HepG2 (cell line): ENCODE results near the gene FERMT2. TPM values are rescaled to one million over a fixed set of nuclear protein-coding genes. Genes with fewer than 3 reads are reported as not detected.

Experiments
- ARID4A ChIP-seq: sonication (generic); formaldehyde crosslinking; IDR thresholded peaks from 2 replicates; pipeline ENCODE4 v1.5.0; 2020; ENCODE audit warnings: mild to moderate bottlenecking, missing genetic modification reagents, borderline replicate concordance
- ATAD3A ChIP-seq: sonication (generic); formaldehyde crosslinking; IDR thresholded peaks from 2 replicates; pipeline ENCODE4 v1.4.0; 2020; ENCODE audit warnings: missing genetic modification reagents
- FOXO1 ChIP-seq: sonication (generic); formaldehyde crosslinking; IDR thresholded peaks from 2 replicates; pipeline ENCODE4 v1.4.0; 2020; ENCODE audit warnings: missing genetic modification reagents
- HMG20B ChIP-seq: conservative IDR thresholded peaks from 2 replicates; pipeline ENCODE4 v1.6.1; 2016; ENCODE audit warnings: missing genetic modification reagents, missing compliant biosample characterization
- IRF2 ChIP-seq: IDR thresholded peaks from 2 replicates; pipeline ENCODE4 v1.6.1; 2018; ENCODE audit warnings: missing genetic modification reagents, missing compliant biosample characterization
- ISL2 ChIP-seq: sonication (generic); formaldehyde crosslinking; IDR thresholded peaks from 2 replicates; pipeline ENCODE4 v1.5.0; 2020; ENCODE audit warnings: missing genetic modification reagents
- JUN ChIP-seq: sonication (generic); formaldehyde crosslinking; IDR thresholded peaks from 2 replicates; pipeline ENCODE4 v1.4.0; 2020; ENCODE audit warnings: mild to moderate bottlenecking, missing genetic modification reagents
- KAT8 ChIP-seq: IDR thresholded peaks from 2 replicates; pipeline ENCODE4 v1.6.1; 2016; ENCODE audit warnings: missing genetic modification reagents, missing compliant biosample characterization
- MED13 ChIP-seq: sonication (generic); formaldehyde crosslinking; IDR thresholded peaks from 2 replicates; pipeline ENCODE4 v1.5.0; 2020; ENCODE audit warnings: missing genetic modification reagents
- MEIS2 ChIP-seq: sonication (generic); formaldehyde crosslinking; IDR thresholded peaks from 2 replicates; pipeline ENCODE4 v1.9.0; 2021; ENCODE audit warnings: mild to moderate bottlenecking, missing genetic modification reagents
- PPARG ChIP-seq: conservative IDR thresholded peaks from 2 replicates; pipeline ENCODE4 v1.6.1; 2016; ENCODE audit warnings: missing biosample characterization, missing genetic modification reagents
- REPIN1 ChIP-seq: sonication (generic); formaldehyde crosslinking; IDR thresholded peaks from 2 replicates; pipeline ENCODE4 v1.8.0; 2022; ENCODE audit warnings: missing genetic modification reagents, low read depth, mild to moderate bottlenecking, borderline replicate concordance
- TCF7L2 ChIP-seq: IDR thresholded peaks from 2 replicates; pipeline ENCODE4 v1.6.1; 2011; ENCODE audit warnings: mild to moderate bottlenecking, low read depth, low read length, moderate library complexity
- TFDP1 ChIP-seq: IDR thresholded peaks from 2 replicates; pipeline ENCODE4 v1.6.1; 2016; ENCODE audit warnings: missing compliant biosample characterization, missing genetic modification reagents, borderline replicate concordance
- ZNF383 ChIP-seq: sonication (generic); formaldehyde crosslinking; IDR thresholded peaks from 2 replicates; pipeline ENCODE4 v1.4.0; 2020; ENCODE audit warnings: missing genetic modification reagents, mild to moderate bottlenecking, borderline replicate concordance
- ZNF451 ChIP-seq: sonication (generic); formaldehyde crosslinking; IDR thresholded peaks from 2 replicates; pipeline ENCODE4 v1.5.0; 2020; ENCODE audit warnings: mild to moderate bottlenecking, missing genetic modification reagents
- ZNF503 ChIP-seq: sonication (generic); formaldehyde crosslinking; IDR thresholded peaks from 2 replicates; pipeline ENCODE4 v1.4.0; 2020; ENCODE audit warnings: missing genetic modification reagents
- polyA plus RNA-seq, 8 experiments: library from polyadenylated mRNA; depleted of rRNA in 3 of 8; stranded (reverse) in 7 of 8; unstranded in 1 of 8; fragments of >200 nt; fragmentation: Illumina TruSeq in 4 of 8; extraction: Trizol in 4 of 8; gene quantifications; 2 replicates each; pipeline versions ENCODE4 v1.2.1 to v1.2.3, GENCODE V29; 2011 to 2016; ENCODE audit warnings: low read depth in 4 of 8, missing spikeins in 1 of 8, mixed read lengths in 1 of 8; ENCODE audit not compliant: insufficient read depth in 1 of 8
- total RNA-seq, 5 experiments: library from RNA; depleted of rRNA; stranded (reverse); fragments of >200 nt; fragmentation: Illumina TruSeq; extraction: Trizol; gene quantifications; 2 replicates each; pipeline ENCODE4 v1.2.3, GENCODE V29; 2016; ENCODE audit warnings: low read depth in 1 of 5
- TF ChIP-seq, protein P1 (sequence below): sonication (generic); formaldehyde crosslinking; IDR thresholded peaks from 2 replicates; pipeline ENCODE4 v1.4.0; 2020; ENCODE audit warnings: missing genetic modification reagents
- TF ChIP-seq, protein P2 (sequence below): IDR thresholded peaks from 2 replicates; pipeline ENCODE4 v1.6.1; 2016; ENCODE audit warnings: control low read depth

The FERMT2 gene
- total and polyA plus RNA-seq, 2 of the 13 experiments (the other 11 are each of a cell fraction or from before 2014, with no cell fraction given) = 36.2 to 60.4 TPM

- TF ChIP-seq REPIN1 (CRISPR knock-in tag) (0 out of 2 replicates have a peak, but pooled peaks have one; percentile 30), KAT8 (peak; percentile 33; the same call in 1 of the 2 replicates), JUN (0 out of 2 replicates have a peak, but pooled peaks have one; percentile 22), MED13 (CRISPR knock-in tag) (0 out of 2 replicates have a peak, but pooled peaks have one; percentile 41), TCF7L2 (peak; percentile 83; the same call in 1 of the 2 replicates), ARID4A (peak; percentile 40; the same call in 1 of the 2 replicates), MEIS2 (CRISPR knock-in tag) (0 out of 2 replicates have a peak, but pooled peaks have one; percentile 44), ZNF451 (CRISPR knock-in tag) (no peak), TFDP1 (no peak), IRF2 (CRISPR knock-in tag) (0 out of 2 replicates have a peak, but pooled peaks have one; percentile 51), ZNF383 (CRISPR knock-in tag) (no peak), FOXO1 (no peak; the same call in 1 of the 2 replicates), HMG20B (CRISPR knock-in tag) (peak; percentile 99), PPARG (CRISPR knock-in tag) (peak; percentile 61), ATAD3A (no peak), ZNF503 (CRISPR knock-in tag) (peak; percentile 82), ISL2 (CRISPR knock-in tag) (peak; percentile 88)
- TF ChIP-seq, protein P1, sequence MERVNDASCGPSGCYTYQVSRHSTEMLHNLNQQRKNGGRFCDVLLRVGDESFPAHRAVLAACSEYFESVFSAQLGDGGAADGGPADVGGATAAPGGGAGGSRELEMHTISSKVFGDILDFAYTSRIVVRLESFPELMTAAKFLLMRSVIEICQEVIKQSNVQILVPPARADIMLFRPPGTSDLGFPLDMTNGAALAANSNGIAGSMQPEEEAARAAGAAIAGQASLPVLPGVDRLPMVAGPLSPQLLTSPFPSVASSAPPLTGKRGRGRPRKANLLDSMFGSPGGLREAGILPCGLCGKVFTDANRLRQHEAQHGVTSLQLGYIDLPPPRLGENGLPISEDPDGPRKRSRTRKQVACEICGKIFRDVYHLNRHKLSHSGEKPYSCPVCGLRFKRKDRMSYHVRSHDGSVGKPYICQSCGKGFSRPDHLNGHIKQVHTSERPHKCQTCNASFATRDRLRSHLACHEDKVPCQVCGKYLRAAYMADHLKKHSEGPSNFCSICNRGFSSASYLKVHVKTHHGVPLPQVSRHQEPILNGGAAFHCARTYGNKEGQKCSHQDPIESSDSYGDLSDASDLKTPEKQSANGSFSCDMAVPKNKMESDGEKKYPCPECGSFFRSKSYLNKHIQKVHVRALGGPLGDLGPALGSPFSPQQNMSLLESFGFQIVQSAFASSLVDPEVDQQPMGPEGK (CRISPR knock-in tag) = 0 out of 2 replicates have a peak, but pooled peaks have one; percentile 29
- TF ChIP-seq, protein P2, sequence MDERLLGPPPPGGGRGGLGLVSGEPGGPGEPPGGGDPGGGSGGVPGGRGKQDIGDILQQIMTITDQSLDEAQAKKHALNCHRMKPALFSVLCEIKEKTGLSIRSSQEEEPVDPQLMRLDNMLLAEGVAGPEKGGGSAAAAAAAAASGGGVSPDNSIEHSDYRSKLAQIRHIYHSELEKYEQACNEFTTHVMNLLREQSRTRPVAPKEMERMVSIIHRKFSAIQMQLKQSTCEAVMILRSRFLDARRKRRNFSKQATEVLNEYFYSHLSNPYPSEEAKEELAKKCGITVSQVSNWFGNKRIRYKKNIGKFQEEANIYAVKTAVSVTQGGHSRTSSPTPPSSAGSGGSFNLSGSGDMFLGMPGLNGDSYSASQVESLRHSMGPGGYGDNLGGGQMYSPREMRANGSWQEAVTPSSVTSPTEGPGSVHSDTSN (CRISPR knock-in tag) = no peak
These were observed 2.8 kb downstream of the FERMT2 start (continued) for GRCh38 chr14:52948039-52948438.
